ENCODE data around the gene GAPDHS. TPM values are rescaled to one million over a fixed set of nuclear protein-coding genes. Genes with fewer than 3 reads are reported as not detected.

The GAPDHS gene
- total RNA-seq, 1 donor from 2014 or later: not detected

DNA sequence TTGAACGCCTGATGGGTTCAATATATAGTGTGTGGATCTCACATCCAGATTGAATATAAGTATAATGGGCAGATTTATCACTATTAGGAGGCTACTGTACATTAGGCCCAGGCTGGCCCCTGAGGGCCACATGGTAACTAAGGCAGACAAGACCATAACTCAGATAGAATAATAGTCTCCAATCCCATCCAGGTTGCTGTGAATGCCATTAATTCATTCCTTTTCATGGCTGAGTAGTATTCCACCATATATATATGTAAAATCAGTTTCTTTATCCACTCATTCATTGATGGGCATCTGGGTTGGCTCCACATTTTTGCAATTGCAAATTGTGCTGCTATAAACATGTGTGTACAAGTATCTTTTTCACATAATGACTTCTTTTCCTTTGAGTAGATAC lies 44.7 kb downstream of the GAPDHS start:
- DNase-seq (ENCODE audit: low read depth): no peak
- peaks cover 23% of the 10 kb centered on the region for H3K9me3 Mint-ChIP-seq (ENCODE audit: unreplicated experiment)
- Histone ChIP-seq H3K4me3 (ENCODE audit: insufficient read depth, low read depth, low read length) (no peak overlapping the region), H3K27me3 (ENCODE audit: insufficient read depth, low read length) (no peaks in the 10 kb centered on the region), H3K9me3 (ENCODE audit: insufficient read depth, low read depth, low read length) (peaks cover 10% of the 10 kb centered on the region), H3K4me2 (ENCODE audit: low read length) (no peak overlapping the region), H3K27ac (ENCODE audit: low read depth, low read length) (no peak overlapping the region), H2AFZ (ENCODE audit: low read depth, low read length) (no peak overlapping the region), H3K79me2 (ENCODE audit: insufficient read depth, low read length) (no peaks in the 10 kb centered on the region), H3K9ac (ENCODE audit: low read length) (no peak overlapping the region), H3K4me1 (ENCODE audit: insufficient read depth, low read length) (no peaks in the 10 kb centered on the region), H3K36me3 (ENCODE audit: insufficient read depth, low read length) (no peaks in the 10 kb centered on the region), H4K20me1 (ENCODE audit: insufficient read depth, low read length) (no peaks in the 10 kb centered on the region)
- H3K4me1 Mint-ChIP-seq (ENCODE audit: low read depth, unreplicated experiment): no peaks in the 10 kb centered on the region
- no peak for FAIRE-seq
- H3K27ac Mint-ChIP-seq (ENCODE audit: unreplicated experiment): no peak overlapping the region
- H3K36me3 Mint-ChIP-seq (ENCODE audit: low read depth, unreplicated experiment): no peaks in the 10 kb centered on the region
- H3K27me3 Mint-ChIP-seq (ENCODE audit: low read depth, unreplicated experiment): peaks cover 32% of the 10 kb centered on the region
- no peak overlapping the region for H3K4me3 Mint-ChIP-seq (ENCODE audit: unreplicated experiment)
- no peak for TF ChIP-seq EZH2 (IDR thresholded peaks at IDR 0.05; ENCODE audit: insufficient read depth, low read length)
- TF ChIP-seq, protein P1, sequence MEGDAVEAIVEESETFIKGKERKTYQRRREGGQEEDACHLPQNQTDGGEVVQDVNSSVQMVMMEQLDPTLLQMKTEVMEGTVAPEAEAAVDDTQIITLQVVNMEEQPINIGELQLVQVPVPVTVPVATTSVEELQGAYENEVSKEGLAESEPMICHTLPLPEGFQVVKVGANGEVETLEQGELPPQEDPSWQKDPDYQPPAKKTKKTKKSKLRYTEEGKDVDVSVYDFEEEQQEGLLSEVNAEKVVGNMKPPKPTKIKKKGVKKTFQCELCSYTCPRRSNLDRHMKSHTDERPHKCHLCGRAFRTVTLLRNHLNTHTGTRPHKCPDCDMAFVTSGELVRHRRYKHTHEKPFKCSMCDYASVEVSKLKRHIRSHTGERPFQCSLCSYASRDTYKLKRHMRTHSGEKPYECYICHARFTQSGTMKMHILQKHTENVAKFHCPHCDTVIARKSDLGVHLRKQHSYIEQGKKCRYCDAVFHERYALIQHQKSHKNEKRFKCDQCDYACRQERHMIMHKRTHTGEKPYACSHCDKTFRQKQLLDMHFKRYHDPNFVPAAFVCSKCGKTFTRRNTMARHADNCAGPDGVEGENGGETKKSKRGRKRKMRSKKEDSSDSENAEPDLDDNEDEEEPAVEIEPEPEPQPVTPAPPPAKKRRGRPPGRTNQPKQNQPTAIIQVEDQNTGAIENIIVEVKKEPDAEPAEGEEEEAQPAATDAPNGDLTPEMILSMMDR (IDR thresholded peaks at IDR 0.05; ENCODE audit: insufficient read depth, low read depth, low read length): no peak

DNA sequence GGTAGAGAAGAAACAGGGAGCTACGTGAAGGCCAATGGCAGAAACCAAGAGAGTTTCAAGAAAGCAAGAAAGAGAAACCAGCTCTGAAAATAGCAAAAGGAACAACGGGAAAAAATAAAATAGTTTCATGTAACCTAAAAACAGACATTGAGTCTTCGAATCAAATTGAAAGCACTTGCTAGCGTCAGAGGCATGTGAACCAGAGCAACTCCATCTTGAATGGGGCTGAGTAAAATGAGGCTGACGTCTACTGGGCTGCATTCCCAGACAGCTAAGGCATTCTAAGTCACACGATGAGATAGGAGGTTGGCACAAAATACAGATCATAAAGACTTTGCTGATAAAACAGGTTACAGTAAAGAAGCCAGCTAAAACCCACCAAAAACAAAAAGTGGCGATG lies 45.5 kb downstream of the GAPDHS start:
- DNase-seq (ENCODE audit: low read depth) (no peak), FAIRE-seq (no peak)
- H3K27ac Mint-ChIP-seq (ENCODE audit: unreplicated experiment): no peak overlapping the region
- H3K36me3 Mint-ChIP-seq (ENCODE audit: low read depth, unreplicated experiment): no peaks in the 10 kb centered on the region
- TF ChIP-seq EZH2 (IDR thresholded peaks at IDR 0.05; ENCODE audit: insufficient read depth, low read length): no peak
- TF ChIP-seq, protein P1 (IDR thresholded peaks at IDR 0.05; ENCODE audit: insufficient read depth, low read depth, low read length): no peak
- H3K4me3 Mint-ChIP-seq (ENCODE audit: unreplicated experiment): no peak overlapping the region
- H3K9me3 Mint-ChIP-seq (ENCODE audit: unreplicated experiment): peaks cover 21% of the 10 kb centered on the region
- H3K27me3 Mint-ChIP-seq (ENCODE audit: low read depth, unreplicated experiment): peaks cover 29% of the 10 kb centered on the region
- Histone ChIP-seq H3K36me3 (ENCODE audit: insufficient read depth, low read length) (no peaks in the 10 kb centered on the region), H2AFZ (ENCODE audit: low read depth, low read length) (no peak overlapping the region), H3K27ac (ENCODE audit: low read depth, low read length) (no peak overlapping the region), H3K4me1 (ENCODE audit: insufficient read depth, low read length) (no peaks in the 10 kb centered on the region), H3K4me3 (ENCODE audit: insufficient read depth, low read depth, low read length) (no peak overlapping the region), H3K27me3 (ENCODE audit: insufficient read depth, low read length) (no peaks in the 10 kb centered on the region), H4K20me1 (ENCODE audit: insufficient read depth, low read length) (no peaks in the 10 kb centered on the region), H3K4me2 (ENCODE audit: low read length) (no peak overlapping the region), H3K79me2 (ENCODE audit: insufficient read depth, low read length) (no peaks in the 10 kb centered on the region), H3K9ac (ENCODE audit: low read length) (no peak overlapping the region), H3K9me3 (ENCODE audit: insufficient read depth, low read depth, low read length) (peaks cover 10% of the 10 kb centered on the region)
- H3K4me1 Mint-ChIP-seq (ENCODE audit: low read depth, unreplicated experiment): no peaks in the 10 kb centered on the region

DNA sequence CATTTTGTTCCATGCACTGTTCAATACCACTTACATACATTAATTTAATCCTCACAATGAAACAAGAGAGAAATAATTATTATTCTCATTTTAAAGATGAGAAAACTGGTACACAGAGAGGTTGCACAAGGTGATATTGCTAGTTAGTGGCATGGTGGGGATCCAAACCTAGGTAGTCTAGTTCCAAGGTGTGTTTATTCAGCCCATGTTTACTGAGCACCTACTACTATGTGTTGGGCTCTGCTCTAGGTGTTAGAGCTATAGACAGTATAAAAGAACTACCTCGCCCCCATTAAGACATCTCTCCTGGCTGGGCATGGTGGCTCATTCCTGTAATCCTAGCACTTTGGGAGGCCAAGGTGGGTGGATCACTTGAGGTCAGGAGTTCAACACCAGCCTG lies 49.5 kb downstream of the GAPDHS start:
- Histone ChIP-seq H3K27ac (ENCODE audit: low read depth, low read length) (no peak overlapping the region), H3K36me3 (ENCODE audit: insufficient read depth, low read length) (no peaks in the 10 kb centered on the region), H3K79me2 (ENCODE audit: insufficient read depth, low read length) (no peaks in the 10 kb centered on the region), H3K4me1 (ENCODE audit: insufficient read depth, low read length) (no peaks in the 10 kb centered on the region), H3K9me3 (ENCODE audit: insufficient read depth, low read depth, low read length) (no peaks in the 10 kb centered on the region), H3K9ac (ENCODE audit: low read length) (no peak overlapping the region), H2AFZ (ENCODE audit: low read depth, low read length) (no peak overlapping the region), H3K4me3 (ENCODE audit: insufficient read depth, low read depth, low read length) (no peak overlapping the region), H4K20me1 (ENCODE audit: insufficient read depth, low read length) (no peaks in the 10 kb centered on the region), H3K27me3 (ENCODE audit: insufficient read depth, low read length) (peaks cover 5% of the 10 kb centered on the region), H3K4me2 (ENCODE audit: low read length) (no peak overlapping the region)
- Mint-ChIP-seq H3K4me3 (ENCODE audit: unreplicated experiment) (no peak overlapping the region), H3K27ac (ENCODE audit: unreplicated experiment) (no peak overlapping the region), H3K9me3 (ENCODE audit: unreplicated experiment) (peaks cover 8% of the 10 kb centered on the region), H3K27me3 (ENCODE audit: low read depth, unreplicated experiment) (peaks cover 35% of the 10 kb centered on the region), H3K4me1 (ENCODE audit: low read depth, unreplicated experiment) (peaks cover 5% of the 10 kb centered on the region), H3K36me3 (ENCODE audit: low read depth, unreplicated experiment) (no peaks in the 10 kb centered on the region)
- FAIRE-seq (no peak), DNase-seq (ENCODE audit: low read depth) (no peak)
- TF ChIP-seq, protein P1 (IDR thresholded peaks at IDR 0.05; ENCODE audit: insufficient read depth, low read depth, low read length): no peak
- no peak for TF ChIP-seq EZH2 (IDR thresholded peaks at IDR 0.05; ENCODE audit: insufficient read depth, low read length)

All from astrocyte (in vitro differentiated cells and primary cell).